HCT116 (cell line): Measurements from ENCODE around the gene HMCES. TPM values are rescaled to one million over a fixed set of nuclear protein-coding genes. Genes with fewer than 3 reads are reported as not detected.

Experiments used
- ATAC-seq: fragments of 200-7000 bp; cut with Tn5 transposase; 2 replicates; pipeline ENCODE4 v1.9.1; 2020; ENCODE audit warnings: mild to moderate bottlenecking, moderate library complexity
- BruUV-seq: library from RNA; stranded (reverse); fragments of 400-500 nt; replicated peaks from 2 replicates; lab custom pipeline; 2021; lab: Mats Ljungman, UMichigan
- CTCF ChIA-PET: fragments of 300-600 bp; sonication (Branson Sonifier 250); formaldehyde crosslinking; loops from one replicate; lab custom pipeline; 2021; ENCODE audit warnings: antibody characterized with exemption; lab: Charles Lee
- POLR2A ChIA-PET: fragments of 300-600, 350-600 bp; sonication (Branson Sonifier 250); formaldehyde crosslinking; loops from one replicate; lab custom pipeline; 2021; ENCODE audit warnings: antibody characterized with exemption; lab: Charles Lee
- RAD21 ChIA-PET, 2 experiments: fragments of 300-600 bp; sonication (Branson Sonifier 250); formaldehyde crosslinking; loops; one replicate each; lab custom pipeline; 2023; ENCODE audit warnings: low total read pairs in 2 of 2; ENCODE audit not compliant: uncharacterized antibody in 2 of 2, unreplicated experiment in 2 of 2, low non-redundant PET in 1 of 2; lab: Charles Lee
- DNase-seq: peaks from one replicate; pipeline ENCODE4 v3.0.0-alpha.2; 2010; ENCODE audit warnings: low read depth, low spot score
- H2AFZ ChIP-seq: fragments of 200-600 bp; shearing (Covaris generic), sonication (generic); 2 replicates; pipeline ENCODE4 v1.6.1; 2017; ENCODE audit warnings: low read depth, mixed run types, mixed read lengths, antibody characterized with exemption, low read length; ENCODE audit not compliant: poor library complexity, severe bottlenecking
- H3K27ac ChIP-seq: 2 replicates; pipeline ENCODE4 v1.5.1; 2012; ENCODE audit warnings: low read depth, low read length
- H3K27me3 ChIP-seq: fragments of 200-600 bp; sonication (generic); 2 replicates; pipeline ENCODE4 v1.6.1; 2016; ENCODE audit warnings: mixed run types, low read length, mixed read lengths; ENCODE audit not compliant: insufficient read depth
- H3K36me3 ChIP-seq, 2 experiments: fragments of 200-500 bp in 1 of 2; fragments of 200-600 bp in 1 of 2; sonication (Bioruptor generic) in 1 of 2; sonication (generic) in 1 of 2; 2 replicates each; pipeline versions ENCODE4 v1.5.1 to v1.6.1; 2014 to 2016; ENCODE audit warnings: low read length in 2 of 2, inconsistent platforms in 1 of 2, mixed read lengths in 1 of 2, mixed run types in 1 of 2; ENCODE audit not compliant: insufficient read depth in 2 of 2, control insufficient read depth in 1 of 2
- H3K4me1 ChIP-seq, 2 experiments: fragments of 200-600 bp in 1 of 2; sonication (generic) in 1 of 2; 2 replicates each; pipeline versions ENCODE4 v1.5.1 to v1.6.1; 2012 to 2017; ENCODE audit warnings: low read length in 2 of 2, inconsistent platforms in 1 of 2, mild to moderate bottlenecking in 1 of 2, mixed read lengths in 1 of 2, mixed run types in 1 of 2, moderate library complexity in 1 of 2; ENCODE audit not compliant: insufficient read depth in 2 of 2, control insufficient read depth in 1 of 2
- H3K4me2 ChIP-seq: fragments of 200-600 bp; sonication (generic); 2 replicates; pipeline ENCODE4 v1.6.1; 2017; ENCODE audit warnings: mixed run types, low read length, mixed read lengths
- H3K4me3 ChIP-seq, 2 experiments: fragments of 200-600 bp in 1 of 2; sonication (generic) in 1 of 2; replicated peaks in 1 of 2; 2 replicates each; pipeline ENCODE4 v1.5.1; 2011 to 2016; ENCODE audit warnings: low read length in 2 of 2, control low read depth in 1 of 2, low read depth in 1 of 2, mild to moderate bottlenecking in 1 of 2, mixed read lengths in 1 of 2, mixed run types in 1 of 2
- H3K79me2 ChIP-seq: fragments of 200-600 bp; sonication (generic); 2 replicates; pipeline ENCODE4 v1.6.1; 2017; ENCODE audit warnings: mild to moderate bottlenecking, mixed run types, low read length, moderate library complexity, mixed read lengths; ENCODE audit not compliant: insufficient read depth
- H3K9ac ChIP-seq: fragments of 200-600 bp; sonication (generic); 2 replicates; pipeline ENCODE4 v1.6.1; 2016; ENCODE audit warnings: low read length, mixed read lengths
- H3K9me2 ChIP-seq: fragments of 200-600 bp; sonication (generic), shearing (Covaris generic); 2 replicates; pipeline ENCODE4 v1.6.1; 2017; ENCODE audit warnings: mixed run types, mild to moderate bottlenecking, moderate library complexity; ENCODE audit not compliant: insufficient read depth
- H3K9me3 ChIP-seq, 2 experiments: fragments of 200-500 bp in 1 of 2; fragments of 200-600 bp in 1 of 2; sonication (Bioruptor generic) in 1 of 2; sonication (generic) in 1 of 2; 2 replicates each; pipeline ENCODE4 v1.6.1; 2014 to 2017; ENCODE audit warnings: low read length in 2 of 2, mixed read lengths in 2 of 2, inconsistent platforms in 1 of 2, low read depth in 1 of 2, mild to moderate bottlenecking in 1 of 2, mixed run types in 1 of 2, moderate library complexity in 1 of 2; ENCODE audit not compliant: control insufficient read depth in 1 of 2, insufficient read depth in 1 of 2
- H4K20me1 ChIP-seq: fragments of 200-600 bp; sonication (generic), shearing (Covaris generic); 2 replicates; pipeline ENCODE4 v1.6.1; 2017; ENCODE audit warnings: mixed run types, mild to moderate bottlenecking, moderate library complexity; ENCODE audit not compliant: insufficient read depth
- CEBPB ChIP-seq: IDR thresholded peaks from 2 replicates; pipeline ENCODE4 v1.6.1; 2012; ENCODE audit warnings: low read depth
- FOSL1 ChIP-seq: IDR thresholded peaks from 2 replicates; pipeline ENCODE4 v1.6.1; 2012; ENCODE audit warnings: low read depth
- POLR2AphosphoS5 ChIP-seq: IDR thresholded peaks from 2 replicates; pipeline ENCODE4 v1.6.1; 2011; ENCODE audit warnings: mild to moderate bottlenecking, low read depth, low read length, moderate library complexity
- SP1 ChIP-seq: IDR thresholded peaks from 2 replicates; pipeline ENCODE4 v1.6.1; 2012; ENCODE audit warnings: low read depth
- YY1 ChIP-seq: IDR thresholded peaks from 2 replicates; pipeline ENCODE4 v1.6.1; 2011; ENCODE audit warnings: low read length, low read depth, moderate library complexity, mild to moderate bottlenecking; ENCODE audit not compliant: insufficient replicate concordance; ENCODE audit errors: extremely low read depth
- ZFX ChIP-seq: fragments of 450-650 bp; IDR thresholded peaks from 2 replicates; pipeline ENCODE4 v1.6.1; 2017
- intact Hi-C: fragments of 100-400 bp; cut with micrococcal nuclease; formaldehyde crosslinking; loops from 2 replicates; pipeline ENCODE4 v1.10.0; 2022
- total RNA-seq: library from RNA; stranded (reverse); gene quantifications from one replicate; pipeline ENCODE4 v1.2.1, GENCODE V29; 2021; ENCODE audit not compliant: unreplicated experiment
- TF ChIP-seq, protein P1 (sequence below): IDR thresholded peaks from 2 replicates; pipeline ENCODE4 v1.6.1; 2012
- TF ChIP-seq, protein P2 (sequence below): IDR thresholded peaks from 2 replicates; pipeline ENCODE4 v1.6.1; 2012
- TF ChIP-seq, protein P3 (sequence below): IDR thresholded peaks from 2 replicates; pipeline ENCODE4 v1.6.1; 2012; ENCODE audit warnings: low read depth

The HMCES gene
- total RNA-seq, 1 experiment from 2014 or later = 78.9 TPM

DNA sequence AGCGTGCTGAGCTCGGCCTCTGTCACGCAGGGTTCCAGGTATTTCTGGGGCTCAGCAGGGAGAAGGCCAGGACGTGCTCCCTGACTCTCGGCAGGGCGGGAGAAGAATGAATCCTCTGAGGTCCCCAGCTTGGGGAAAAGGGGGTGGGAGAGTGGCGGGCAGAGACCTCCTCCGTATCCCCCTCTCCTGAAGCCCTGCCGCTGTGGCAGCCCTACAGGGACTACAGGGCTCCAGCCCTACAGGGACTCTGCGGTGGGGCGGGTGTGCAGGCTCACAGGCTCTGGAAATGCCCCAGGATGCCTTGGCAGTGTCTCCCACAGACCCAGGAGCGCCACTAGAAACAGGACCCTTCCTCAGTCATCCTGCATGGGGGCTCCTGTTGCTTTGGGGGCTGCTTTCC, 46.2 kb downstream of the HMCES start:
- BruUV-seq = no TSS peak
- ChIA-PET CTCF (interaction anchor here (1.4 kb wide), 1 partner anchor 14 kb away, joined by 3 read pairs; no protein-coding TSS in a partner anchor), POLR2A (no interaction called here)
- intact Hi-C loops = no loop called here
- no peaks in the 10 kb centered on the region for H3K9me3 ChIP-seq
- no peaks in the 10 kb centered on the region for H3K4me1 ChIP-seq
- no peak overlapping the region for H2AFZ ChIP-seq
- ATAC-seq = no peak
- TF ChIP-seq ZFX = no peak
- TF ChIP-seq, protein P1, sequence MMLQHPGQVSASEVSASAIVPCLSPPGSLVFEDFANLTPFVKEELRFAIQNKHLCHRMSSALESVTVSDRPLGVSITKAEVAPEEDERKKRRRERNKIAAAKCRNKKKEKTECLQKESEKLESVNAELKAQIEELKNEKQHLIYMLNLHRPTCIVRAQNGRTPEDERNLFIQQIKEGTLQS = no peak
- no peak for TF ChIP-seq YY1
- TF ChIP-seq SP1 = no peak
- TF ChIP-seq, protein P2, sequence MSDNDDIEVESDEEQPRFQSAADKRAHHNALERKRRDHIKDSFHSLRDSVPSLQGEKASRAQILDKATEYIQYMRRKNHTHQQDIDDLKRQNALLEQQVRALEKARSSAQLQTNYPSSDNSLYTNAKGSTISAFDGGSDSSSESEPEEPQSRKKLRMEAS = no peak
- no peak for TF ChIP-seq CEBPB
- TF ChIP-seq, protein P3, sequence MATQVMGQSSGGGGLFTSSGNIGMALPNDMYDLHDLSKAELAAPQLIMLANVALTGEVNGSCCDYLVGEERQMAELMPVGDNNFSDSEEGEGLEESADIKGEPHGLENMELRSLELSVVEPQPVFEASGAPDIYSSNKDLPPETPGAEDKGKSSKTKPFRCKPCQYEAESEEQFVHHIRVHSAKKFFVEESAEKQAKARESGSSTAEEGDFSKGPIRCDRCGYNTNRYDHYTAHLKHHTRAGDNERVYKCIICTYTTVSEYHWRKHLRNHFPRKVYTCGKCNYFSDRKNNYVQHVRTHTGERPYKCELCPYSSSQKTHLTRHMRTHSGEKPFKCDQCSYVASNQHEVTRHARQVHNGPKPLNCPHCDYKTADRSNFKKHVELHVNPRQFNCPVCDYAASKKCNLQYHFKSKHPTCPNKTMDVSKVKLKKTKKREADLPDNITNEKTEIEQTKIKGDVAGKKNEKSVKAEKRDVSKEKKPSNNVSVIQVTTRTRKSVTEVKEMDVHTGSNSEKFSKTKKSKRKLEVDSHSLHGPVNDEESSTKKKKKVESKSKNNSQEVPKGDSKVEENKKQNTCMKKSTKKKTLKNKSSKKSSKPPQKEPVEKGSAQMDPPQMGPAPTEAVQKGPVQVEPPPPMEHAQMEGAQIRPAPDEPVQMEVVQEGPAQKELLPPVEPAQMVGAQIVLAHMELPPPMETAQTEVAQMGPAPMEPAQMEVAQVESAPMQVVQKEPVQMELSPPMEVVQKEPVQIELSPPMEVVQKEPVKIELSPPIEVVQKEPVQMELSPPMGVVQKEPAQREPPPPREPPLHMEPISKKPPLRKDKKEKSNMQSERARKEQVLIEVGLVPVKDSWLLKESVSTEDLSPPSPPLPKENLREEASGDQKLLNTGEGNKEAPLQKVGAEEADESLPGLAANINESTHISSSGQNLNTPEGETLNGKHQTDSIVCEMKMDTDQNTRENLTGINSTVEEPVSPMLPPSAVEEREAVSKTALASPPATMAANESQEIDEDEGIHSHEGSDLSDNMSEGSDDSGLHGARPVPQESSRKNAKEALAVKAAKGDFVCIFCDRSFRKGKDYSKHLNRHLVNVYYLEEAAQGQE = no peak
- no peak for TF ChIP-seq POLR2AphosphoS5
- TF ChIP-seq FOSL1 = no peak
- TF ChIP-seq, all 23 proteins: peak for 0
- no peak overlapping the region for H3K27ac ChIP-seq
- no peaks in the 10 kb centered on the region for H3K79me2 ChIP-seq
- no peak overlapping the region for H3K4me2 ChIP-seq
- DNase-seq = no peak
- H4K20me1 ChIP-seq = no peaks in the 10 kb centered on the region
- no peaks in the 10 kb centered on the region for H3K9me2 ChIP-seq
- H3K4me3 ChIP-seq = no peak overlapping the region
- no peaks in the 10 kb centered on the region for H3K27me3 ChIP-seq
- RAD21 ChIA-PET = no interaction called here
- H3K36me3 ChIP-seq = no peaks in the 10 kb centered on the region
- H3K9ac ChIP-seq = no peak overlapping the region
